HepG2 (cell line): Measurements from ENCODE around the gene ABCB9. TPM values are rescaled to one million over a fixed set of nuclear protein-coding genes. Genes with fewer than 3 reads are reported as not detected.

Experiments
- ATM ChIP-seq: fragments of 450-650 bp; IDR thresholded peaks from 2 replicates; pipeline ENCODE4 v1.7.1; 2017; ENCODE audit warnings: mild to moderate bottlenecking, borderline replicate concordance
- CBX2 ChIP-seq, 2 experiments: fragments of 200-600 bp in 1 of 2; sonication (generic); formaldehyde crosslinking in 1 of 2; IDR thresholded peaks; 2 replicates each; pipeline versions ENCODE4 v1.7.0 to v1.8.1; 2018 to 2022; ENCODE audit warnings: low read depth in 2 of 2, low read length in 1 of 2, mild to moderate bottlenecking in 1 of 2, missing genetic modification reagents in 1 of 2
- ETV5 ChIP-seq: IDR thresholded peaks from 2 replicates; pipeline ENCODE4 v1.6.1; 2018; ENCODE audit warnings: missing biosample characterization, missing genetic modification reagents, inconsistent platforms, borderline replicate concordance
- GMEB2 ChIP-seq: IDR thresholded peaks from 2 replicates; pipeline ENCODE4 v1.6.1; 2016; ENCODE audit warnings: missing biosample characterization, missing genetic modification reagents, low read depth
- PITX1 ChIP-seq: sonication (generic); formaldehyde crosslinking; IDR thresholded peaks from 2 replicates; pipeline ENCODE4 v1.5.1; 2020; ENCODE audit warnings: mild to moderate bottlenecking, missing genetic modification reagents
- REL ChIP-seq: sonication (generic); formaldehyde crosslinking; conservative IDR thresholded peaks from 2 replicates; pipeline ENCODE4 v1.8.0; 2022; ENCODE audit warnings: mild to moderate bottlenecking, missing genetic modification reagents, moderate library complexity
- SIX1 ChIP-seq: sonication (generic); formaldehyde crosslinking; IDR thresholded peaks from 2 replicates; pipeline ENCODE4 v1.4.0; 2020; ENCODE audit warnings: missing genetic modification reagents, borderline replicate concordance
- SMAD3 ChIP-seq: sonication (generic); formaldehyde crosslinking; IDR thresholded peaks from 2 replicates; pipeline ENCODE4 v1.4.0; 2020; ENCODE audit warnings: missing genetic modification reagents
- TOPORS ChIP-seq: sonication (generic); formaldehyde crosslinking; IDR thresholded peaks from 2 replicates; pipeline ENCODE4 v1.8.0; 2023; ENCODE audit warnings: mild to moderate bottlenecking, missing genetic modification reagents
- ZNF10 ChIP-seq: sonication (generic); formaldehyde crosslinking; IDR thresholded peaks from 2 replicates; pipeline ENCODE4 v1.4.0; 2020; ENCODE audit warnings: mild to moderate bottlenecking, low read depth, missing genetic modification reagents, borderline replicate concordance
- ZNF138 ChIP-seq: sonication (generic); formaldehyde crosslinking; IDR thresholded peaks from 2 replicates; pipeline ENCODE4 v1.5.0; 2020; ENCODE audit warnings: mild to moderate bottlenecking, low read depth, missing genetic modification reagents
- ZNF430 ChIP-seq: sonication (generic); formaldehyde crosslinking; IDR thresholded peaks from 2 replicates; pipeline ENCODE4 v1.9.0; 2021; ENCODE audit warnings: mild to moderate bottlenecking, missing genetic modification reagents
- ZNF678 ChIP-seq: sonication (generic); formaldehyde crosslinking; IDR thresholded peaks from 2 replicates; pipeline ENCODE4 v1.4.0; 2020; ENCODE audit warnings: mild to moderate bottlenecking, missing genetic modification reagents
- polyA plus RNA-seq, 8 experiments: library from polyadenylated mRNA; depleted of rRNA in 3 of 8; stranded (reverse) in 7 of 8; unstranded in 1 of 8; fragments of >200 nt; fragmentation: Illumina TruSeq in 4 of 8; extraction: Trizol in 4 of 8; gene quantifications; 2 replicates each; pipeline versions ENCODE4 v1.2.1 to v1.2.3, GENCODE V29; 2011 to 2016; ENCODE audit warnings: low read depth in 4 of 8, missing spikeins in 1 of 8, mixed read lengths in 1 of 8; ENCODE audit not compliant: insufficient read depth in 1 of 8
- total RNA-seq, 5 experiments: library from RNA; depleted of rRNA; stranded (reverse); fragments of >200 nt; fragmentation: Illumina TruSeq; extraction: Trizol; gene quantifications; 2 replicates each; pipeline ENCODE4 v1.2.3, GENCODE V29; 2016; ENCODE audit warnings: low read depth in 1 of 5
- TF ChIP-seq, protein P1 (sequence below): sonication (generic); formaldehyde crosslinking; IDR thresholded peaks from 2 replicates; pipeline ENCODE4 v1.4.0; 2020; ENCODE audit warnings: mild to moderate bottlenecking, missing genetic modification reagents
- TF ChIP-seq, protein P2 (sequence below): sonication (generic); formaldehyde crosslinking; IDR thresholded peaks from 2 replicates; pipeline ENCODE4 v1.4.0; 2020; ENCODE audit warnings: missing genetic modification reagents
- TF ChIP-seq, protein P3 (sequence below): sonication (generic); formaldehyde crosslinking; IDR thresholded peaks from 2 replicates; pipeline ENCODE4 v1.4.0; 2020; ENCODE audit warnings: missing genetic modification reagents

Gene ABCB9
- total and polyA plus RNA-seq, 2 of the 13 experiments (the other 11 are each of a cell fraction or from before 2014, with no cell fraction given): 5.1 to 6.0 TPM

- TF ChIP-seq, protein P1, sequence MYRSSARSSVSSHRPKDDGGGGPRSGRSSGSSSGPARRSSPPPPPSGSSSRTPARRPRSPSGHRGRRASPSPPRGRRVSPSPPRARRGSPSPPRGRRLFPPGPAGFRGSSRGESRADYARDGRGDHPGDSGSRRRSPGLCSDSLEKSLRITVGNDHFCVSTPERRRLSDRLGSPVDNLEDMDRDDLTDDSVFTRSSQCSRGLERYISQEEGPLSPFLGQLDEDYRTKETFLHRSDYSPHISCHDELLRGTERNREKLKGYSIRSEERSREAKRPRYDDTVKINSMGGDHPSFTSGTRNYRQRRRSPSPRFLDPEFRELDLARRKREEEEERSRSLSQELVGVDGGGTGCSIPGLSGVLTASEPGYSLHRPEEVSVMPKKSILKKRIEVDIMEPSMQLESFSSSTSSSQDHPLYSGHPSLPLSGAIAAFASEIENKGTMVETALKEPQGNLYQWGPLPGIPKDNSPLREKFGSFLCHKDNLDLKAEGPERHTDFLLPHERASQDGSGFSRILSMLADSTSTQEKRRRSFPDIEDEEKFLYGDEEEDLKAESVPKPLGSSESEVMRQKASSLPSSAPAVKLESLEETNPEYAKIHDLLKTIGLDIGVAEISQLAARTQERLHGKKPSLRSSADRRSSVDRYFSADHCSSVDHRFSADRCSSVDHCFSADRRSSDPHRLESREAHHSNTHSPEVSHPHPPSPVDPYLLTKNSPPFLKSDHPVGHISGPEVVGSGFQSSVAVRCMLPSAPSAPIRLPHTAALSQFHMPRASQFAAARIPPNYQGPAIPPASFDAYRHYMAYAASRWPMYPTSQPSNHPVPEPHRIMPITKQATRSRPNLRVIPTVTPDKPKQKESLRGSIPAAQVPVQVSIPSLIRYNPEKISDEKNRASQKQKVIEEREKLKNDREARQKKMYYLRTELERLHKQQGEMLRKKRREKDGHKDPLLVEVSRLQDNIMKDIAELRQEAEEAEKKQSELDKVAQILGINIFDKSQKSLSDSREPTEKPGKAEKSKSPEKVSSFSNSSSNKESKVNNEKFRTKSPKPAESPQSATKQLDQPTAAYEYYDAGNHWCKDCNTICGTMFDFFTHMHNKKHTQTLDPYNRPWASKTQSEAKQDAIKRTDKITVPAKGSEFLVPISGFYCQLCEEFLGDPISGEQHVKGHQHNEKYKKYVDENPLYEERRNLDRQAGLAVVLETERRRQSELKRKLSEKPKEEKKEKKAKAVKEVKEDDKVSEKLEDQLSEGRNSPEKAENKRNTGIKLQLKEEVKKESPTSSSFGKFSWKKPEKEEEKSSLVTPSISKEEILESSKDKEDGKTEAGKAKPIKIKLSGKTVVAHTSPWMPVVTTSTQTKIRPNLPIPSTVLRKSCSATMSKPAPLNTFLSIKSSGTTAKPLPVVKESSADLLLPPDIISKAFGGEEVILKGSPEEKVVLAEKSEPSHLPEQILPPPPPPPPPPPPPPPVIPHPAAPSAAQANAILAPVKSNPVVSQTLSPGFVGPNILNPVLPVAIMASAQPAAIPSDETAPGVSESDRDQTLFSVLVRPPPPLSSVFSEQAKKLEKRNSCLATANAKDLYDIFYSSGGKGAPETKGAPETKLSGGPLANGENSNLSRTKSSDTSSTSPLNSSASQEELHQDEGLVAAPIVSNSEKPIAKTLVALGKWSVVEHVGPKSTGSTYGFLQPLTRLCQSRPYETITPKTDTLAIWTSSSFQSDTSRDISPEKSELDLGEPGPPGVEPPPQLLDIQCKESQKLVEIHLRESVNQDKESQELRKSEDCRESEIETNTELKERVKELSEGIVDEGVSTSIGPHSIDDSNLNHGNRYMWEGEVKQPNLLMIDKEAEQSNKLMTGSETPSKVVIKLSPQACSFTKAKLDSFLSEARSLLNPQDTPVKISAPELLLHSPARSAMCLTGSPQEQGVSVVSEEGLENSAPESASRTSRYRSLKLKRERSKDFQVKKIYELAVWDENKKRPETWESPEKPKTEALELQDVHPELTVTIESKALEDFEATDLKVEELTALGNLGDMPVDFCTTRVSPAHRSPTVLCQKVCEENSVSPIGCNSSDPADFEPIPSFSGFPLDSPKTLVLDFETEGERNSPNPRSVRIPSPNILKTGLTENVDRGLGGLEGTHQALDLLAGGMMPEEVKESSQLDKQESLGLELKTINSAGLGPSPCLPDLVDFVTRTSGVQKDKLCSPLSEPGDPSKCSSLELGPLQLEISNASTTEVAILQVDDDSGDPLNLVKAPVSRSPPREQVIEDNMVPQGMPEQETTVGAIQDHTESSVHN: no peak
- TF ChIP-seq GMEB2: no peak
- TF ChIP-seq SIX1: no peak
- TF ChIP-seq ZNF138: no peak
- TF ChIP-seq ZNF678 (CRISPR knock-in tag): no peak
- TF ChIP-seq SMAD3 (CRISPR knock-in tag): no peak
- TF ChIP-seq PITX1: no peak
- no peak for TF ChIP-seq ATM
- TF ChIP-seq CBX2 (IDR thresholded peaks at IDR 0.05; ENCODE audit: low read depth, low read length): no peak
- no peak for TF ChIP-seq CBX2 (CRISPR knock-in tag; IDR thresholded peaks at IDR 0.05; ENCODE audit: low read depth)
- TF ChIP-seq, protein P2, sequence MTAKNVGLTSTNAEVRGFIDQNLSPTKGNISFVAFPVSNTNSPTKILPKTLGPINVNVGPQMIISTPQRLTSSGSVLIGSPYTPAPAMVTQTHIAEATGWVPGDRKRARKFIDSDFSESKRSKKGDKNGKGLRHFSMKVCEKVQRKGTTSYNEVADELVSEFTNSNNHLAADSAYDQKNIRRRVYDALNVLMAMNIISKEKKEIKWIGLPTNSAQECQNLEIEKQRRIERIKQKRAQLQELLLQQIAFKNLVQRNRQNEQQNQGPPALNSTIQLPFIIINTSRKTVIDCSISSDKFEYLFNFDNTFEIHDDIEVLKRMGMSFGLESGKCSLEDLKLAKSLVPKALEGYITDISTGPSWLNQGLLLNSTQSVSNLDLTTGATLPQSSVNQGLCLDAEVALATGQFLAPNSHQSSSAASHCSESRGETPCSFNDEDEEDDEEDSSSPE (CRISPR knock-in tag): peak; percentile 51; the same call in 1 of the 2 replicates
- 0 out of 2 replicates have a peak, but pooled peaks have one; percentile 6 for TF ChIP-seq ETV5 (CRISPR knock-in tag)
- no peak for TF ChIP-seq ZNF10
- TF ChIP-seq TOPORS: no peak
- TF ChIP-seq, protein P3, sequence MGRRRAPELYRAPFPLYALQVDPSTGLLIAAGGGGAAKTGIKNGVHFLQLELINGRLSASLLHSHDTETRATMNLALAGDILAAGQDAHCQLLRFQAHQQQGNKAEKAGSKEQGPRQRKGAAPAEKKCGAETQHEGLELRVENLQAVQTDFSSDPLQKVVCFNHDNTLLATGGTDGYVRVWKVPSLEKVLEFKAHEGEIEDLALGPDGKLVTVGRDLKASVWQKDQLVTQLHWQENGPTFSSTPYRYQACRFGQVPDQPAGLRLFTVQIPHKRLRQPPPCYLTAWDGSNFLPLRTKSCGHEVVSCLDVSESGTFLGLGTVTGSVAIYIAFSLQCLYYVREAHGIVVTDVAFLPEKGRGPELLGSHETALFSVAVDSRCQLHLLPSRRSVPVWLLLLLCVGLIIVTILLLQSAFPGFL (CRISPR knock-in tag): no peak
- no peak for TF ChIP-seq REL
- TF ChIP-seq ZNF430: no peak
Observed at GRCh38 chr12:122965851-122966742, at the start of gene ABCB9 (continued).
